Breast epithelium (tissue), 4 donors: ENCODE measurements around the gene RAB22A. TPM values are rescaled to one million over a fixed set of nuclear protein-coding genes. Genes with fewer than 3 reads are reported as not detected.

ENCODE experiments used
- DNase-seq, 2 donors: peaks; one replicate each; pipeline ENCODE4 v3.0.0-alpha.2; 2019; ENCODE audit warnings: low spot score in 2 of 2
- H3K27ac ChIP-seq, 2 donors: fragments of 200-600 bp; sonication (generic) in 1 of 2; one replicate each; pipeline ENCODE4 v1.5.1; 2016 to 2019; ENCODE audit warnings: mild to moderate bottlenecking in 1 of 2
- H3K27me3 ChIP-seq, 2 donors: fragments of 200-600 bp; sonication (generic) in 1 of 2; one replicate each; pipeline versions ENCODE4 v1.5.1 to v1.6.0; 2017 to 2019; ENCODE audit warnings: control low read depth in 1 of 2, mild to moderate bottlenecking in 1 of 2
- H3K36me3 ChIP-seq: fragments of 200-600 bp; one replicate; pipeline ENCODE4 v1.5.1; 2019
- H3K4me1 ChIP-seq, 2 donors: fragments of 200-600 bp; sonication (generic); one replicate each; pipeline ENCODE4 v1.5.1; 2016 to 2019; ENCODE audit warnings: control low read depth in 1 of 2
- H3K4me3 ChIP-seq, 3 donors: fragments of 200-600 bp; sonication (generic); 1 replicate in 2 of 3; 2 replicates in 1 of 3; pipeline ENCODE4 v1.5.1; 2016 to 2019; ENCODE audit warnings: mild to moderate bottlenecking in 3 of 3, moderate library complexity in 2 of 3
- H3K9me3 ChIP-seq, 2 donors: fragments of 200-600 bp; sonication (generic) in 1 of 2; one replicate each; pipeline ENCODE4 v1.5.1; 2016 to 2019; ENCODE audit warnings: control low read depth in 1 of 2
- CTCF ChIP-seq, 3 donors: fragments of 450-650 bp; IDR thresholded peaks; one replicate each; pipeline ENCODE4 v1.5.1; 2016 to 2017; ENCODE audit warnings: antibody characterized with exemption in 3 of 3, mild to moderate bottlenecking in 3 of 3, moderate library complexity in 3 of 3
- POLR2A ChIP-seq: fragments of 450-650 bp; IDR thresholded peaks from one replicate; pipeline ENCODE4 v1.6.1; 2016; ENCODE audit warnings: antibody characterized with exemption, mild to moderate bottlenecking, moderate library complexity
- POLR2AphosphoS5 ChIP-seq, 3 donors: sonication (generic); formaldehyde crosslinking; IDR thresholded peaks; one replicate each; pipeline ENCODE4 v1.6.1; 2017; ENCODE audit warnings: antibody characterized with exemption in 3 of 3
- intact Hi-C: fragments of 100-400 bp; cut with DNase I; formaldehyde crosslinking; loops from one replicate; pipeline ENCODE4 v1.15.1; 2023; ENCODE audit warnings: low total_unique reads
- total RNA-seq, 3 donors: library from RNA; depleted of rRNA; stranded (reverse); fragments of >200 nt; gene quantifications; one replicate each; pipeline ENCODE4 v1.1.0, GENCODE V29; 2016

RAB22A gene
- total RNA-seq, 3 donors from 2014 or later = 17.7 to 22.4 (median 22.2) TPM

DNA sequence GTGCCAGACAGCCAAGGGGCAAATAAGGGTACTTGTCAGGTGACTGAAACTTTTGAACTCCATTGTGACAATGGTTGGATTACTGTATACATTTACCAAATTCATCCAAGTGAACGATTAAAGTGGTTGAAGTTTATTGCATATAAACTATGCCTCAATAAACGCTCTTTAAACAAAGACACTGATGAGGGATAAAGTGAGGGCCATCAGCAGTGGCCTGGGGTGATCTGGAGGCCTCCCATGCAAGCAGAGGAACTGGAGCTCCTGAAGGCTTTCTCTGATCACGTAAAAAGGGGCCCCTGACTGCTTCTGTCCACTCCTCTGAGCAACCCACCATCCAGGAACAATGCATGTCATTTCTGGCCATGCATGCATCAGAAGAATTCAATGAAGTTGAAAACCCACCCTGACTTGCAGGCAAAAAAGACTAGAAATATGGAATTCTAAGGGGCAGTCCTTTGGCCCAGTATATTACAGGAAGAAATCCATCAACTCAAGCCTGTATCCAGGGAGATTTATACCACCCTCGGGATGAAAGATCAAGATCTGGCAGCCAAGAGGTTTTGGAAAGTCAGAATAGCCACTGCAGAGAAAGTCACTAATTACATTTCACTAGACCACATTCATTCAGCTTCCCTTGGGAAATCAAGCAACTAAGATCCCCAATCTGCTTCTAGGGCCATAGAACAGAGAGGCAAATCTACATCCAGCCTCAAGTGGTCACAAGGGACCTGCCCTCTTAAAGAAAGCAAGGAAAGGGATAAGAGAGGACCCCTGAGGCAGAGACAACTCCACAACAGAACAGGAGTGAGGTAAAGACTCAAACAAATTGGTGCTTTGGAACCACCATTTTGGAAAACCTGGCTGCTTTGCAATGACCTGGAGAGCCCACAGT is 31.7 kb upstream of the RAB22A start:
- H3K4me3 ChIP-seq = no peak overlapping the region
- DNase-seq = no peak
- no peak overlapping the region for H3K27ac ChIP-seq
- TF ChIP-seq CTCF (IDR thresholded peaks at IDR 0.05) (no peak), POLR2AphosphoS5 (IDR thresholded peaks at IDR 0.05) (no peak), POLR2A (no peak)
- no peaks in the 10 kb centered on the region for H3K27me3 ChIP-seq
- intact Hi-C loops = no loop called here
- H3K9me3 ChIP-seq = no peaks in the 10 kb centered on the region
- no peaks in the 10 kb centered on the region for H3K4me1 ChIP-seq
- no peaks in the 10 kb centered on the region for H3K36me3 ChIP-seq

- no peak overlapping the region for H3K4me3 ChIP-seq
- no peak for DNase-seq
- no peak overlapping the region for H3K27ac ChIP-seq
- TF ChIP-seq POLR2AphosphoS5 (IDR thresholded peaks at IDR 0.05) (no peak), POLR2A (no peak), CTCF (IDR thresholded peaks at IDR 0.05) (no peak)
- no peaks in the 10 kb centered on the region for H3K4me1 ChIP-seq
- intact Hi-C loops = no loop called here
- H3K36me3 ChIP-seq = no peaks in the 10 kb centered on the region
- no peaks in the 10 kb centered on the region for H3K27me3 ChIP-seq
- H3K9me3 ChIP-seq = no peaks in the 10 kb centered on the region
Observed at GRCh38 chr20:58286729-58287128, 22.8 kb upstream of the RAB22A start.

GRCh38 chr20:58287638-58288037 is 21.9 kb upstream of the RAB22A start:
- no peak for DNase-seq
- intact Hi-C loops = no loop called here
- no peaks in the 10 kb centered on the region for H3K4me1 ChIP-seq
- no peak overlapping the region for H3K4me3 ChIP-seq
- H3K27ac ChIP-seq = no peak overlapping the region
- H3K36me3 ChIP-seq = no peaks in the 10 kb centered on the region
- H3K27me3 ChIP-seq = no peaks in the 10 kb centered on the region
- no peak for TF ChIP-seq CTCF (IDR thresholded peaks at IDR 0.05)
- TF ChIP-seq POLR2AphosphoS5 (IDR thresholded peaks at IDR 0.05) = no peak
- TF ChIP-seq POLR2A = no peak
- H3K9me3 ChIP-seq = no peaks in the 10 kb centered on the region

GRCh38 chr20:58289143-58289542 is 20.4 kb upstream of the RAB22A start:
- H3K4me3 ChIP-seq = no peak overlapping the region
- no peak overlapping the region for H3K27ac ChIP-seq
- DNase-seq = no peak
- TF ChIP-seq CTCF (IDR thresholded peaks at IDR 0.05) (no peak), POLR2AphosphoS5 (IDR thresholded peaks at IDR 0.05) (no peak)
- no peaks in the 10 kb centered on the region for H3K27me3 ChIP-seq
- no peaks in the 10 kb centered on the region for H3K36me3 ChIP-seq
- H3K9me3 ChIP-seq = no peaks in the 10 kb centered on the region
- no peaks in the 10 kb centered on the region for H3K4me1 ChIP-seq
- intact Hi-C loops = no loop called here

GRCh38 chr20:58293453-58293852 is 16.1 kb upstream of the RAB22A start:
- intact Hi-C loops = loop anchor here (5.0 kb wide), 1 partner anchor 576 kb away; no protein-coding TSS in a partner anchor
- no peaks in the 10 kb centered on the region for H3K27me3 ChIP-seq

More at GRCh38 chr20:58293453-58293852, 16.1 kb upstream of the RAB22A start:
- no peak for TF ChIP-seq POLR2A
- no peak for TF ChIP-seq CTCF (IDR thresholded peaks at IDR 0.05)
- no peak for TF ChIP-seq POLR2AphosphoS5 (IDR thresholded peaks at IDR 0.05)
- no peak overlapping the region for H3K27ac ChIP-seq
- H3K4me3 ChIP-seq = no peak overlapping the region
- H3K9me3 ChIP-seq = no peaks in the 10 kb centered on the region
- no peaks in the 10 kb centered on the region for H3K4me1 ChIP-seq
- DNase-seq = no peak
- H3K36me3 ChIP-seq = no peaks in the 10 kb centered on the region
